Testis (tissue), 2 donors: ENCODE measurements around the gene MEF2B.

Experiments
- POLR2A ChIP-seq: fragments of 450-650 bp; IDR thresholded peaks from one replicate; pipeline ENCODE4 v1.6.1; 2017; ENCODE audit warnings: antibody characterized with exemption, mild to moderate bottlenecking, moderate library complexity
- TF ChIP-seq, protein P1 (sequence below), 3 experiments: fragments of 450-650 bp in 2 of 3; fragments of 200-600 bp in 1 of 3; sonication (generic) in 1 of 3; IDR thresholded peaks; one replicate each; pipeline ENCODE4 v1.5.1; 2016 to 2019; ENCODE audit warnings: antibody characterized with exemption in 3 of 3, mild to moderate bottlenecking in 2 of 3, moderate library complexity in 1 of 3

DNA sequence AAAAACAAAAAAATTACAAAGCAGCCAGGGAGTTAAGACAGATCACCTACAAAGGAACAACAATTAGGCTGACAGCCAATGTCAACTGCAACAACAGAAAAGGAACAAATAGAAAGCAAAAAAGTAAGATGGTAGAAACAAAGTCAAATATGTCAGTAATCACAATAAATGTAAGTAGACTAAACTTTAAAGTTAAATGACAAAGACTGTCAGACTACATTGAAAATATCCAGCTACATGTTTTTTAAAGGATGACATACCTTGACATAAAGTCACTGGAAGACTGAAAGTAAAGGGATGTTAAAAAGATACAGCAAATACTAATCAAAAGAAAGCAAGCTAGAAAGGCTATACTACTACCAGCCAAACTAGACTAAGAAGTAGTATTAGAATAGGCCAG is 46.7 kb downstream of the MEF2B start:
- TF ChIP-seq POLR2A = no peak
- TF ChIP-seq, protein P1, sequence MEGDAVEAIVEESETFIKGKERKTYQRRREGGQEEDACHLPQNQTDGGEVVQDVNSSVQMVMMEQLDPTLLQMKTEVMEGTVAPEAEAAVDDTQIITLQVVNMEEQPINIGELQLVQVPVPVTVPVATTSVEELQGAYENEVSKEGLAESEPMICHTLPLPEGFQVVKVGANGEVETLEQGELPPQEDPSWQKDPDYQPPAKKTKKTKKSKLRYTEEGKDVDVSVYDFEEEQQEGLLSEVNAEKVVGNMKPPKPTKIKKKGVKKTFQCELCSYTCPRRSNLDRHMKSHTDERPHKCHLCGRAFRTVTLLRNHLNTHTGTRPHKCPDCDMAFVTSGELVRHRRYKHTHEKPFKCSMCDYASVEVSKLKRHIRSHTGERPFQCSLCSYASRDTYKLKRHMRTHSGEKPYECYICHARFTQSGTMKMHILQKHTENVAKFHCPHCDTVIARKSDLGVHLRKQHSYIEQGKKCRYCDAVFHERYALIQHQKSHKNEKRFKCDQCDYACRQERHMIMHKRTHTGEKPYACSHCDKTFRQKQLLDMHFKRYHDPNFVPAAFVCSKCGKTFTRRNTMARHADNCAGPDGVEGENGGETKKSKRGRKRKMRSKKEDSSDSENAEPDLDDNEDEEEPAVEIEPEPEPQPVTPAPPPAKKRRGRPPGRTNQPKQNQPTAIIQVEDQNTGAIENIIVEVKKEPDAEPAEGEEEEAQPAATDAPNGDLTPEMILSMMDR (IDR thresholded peaks at IDR 0.05) = no peak
